GM06990 (cell line): ENCODE data around the gene PLCB2.

Experiments used
- DNase-seq: peaks from one replicate; pipeline ENCODE4 v3.0.0-alpha.2; 2011; ENCODE audit not compliant: insufficient read length; ENCODE audit errors: extremely low read depth
- H3K27me3 ChIP-seq: replicated peaks from 2 replicates; pipeline ENCODE4 v1.6.0; 2011; ENCODE audit warnings: low read length; ENCODE audit not compliant: control insufficient read depth, insufficient read depth
- H3K36me3 ChIP-seq: 2 replicates; pipeline ENCODE4 v1.5.1; 2011; ENCODE audit warnings: low read length; ENCODE audit not compliant: control insufficient read depth, insufficient read depth
- H3K4me3 ChIP-seq: replicated peaks from 2 replicates; pipeline ENCODE4 v1.5.1; 2011; ENCODE audit warnings: low read depth, mild to moderate bottlenecking, control low read depth, low read length
- CTCF ChIP-seq: IDR thresholded peaks from 2 replicates; pipeline ENCODE4 v1.5.1; 2011; ENCODE audit warnings: low read length, control low read depth, mild to moderate bottlenecking, inconsistent platforms; ENCODE audit not compliant: insufficient read depth, poor library complexity, severe bottlenecking

The PLCB2 gene

DNA sequence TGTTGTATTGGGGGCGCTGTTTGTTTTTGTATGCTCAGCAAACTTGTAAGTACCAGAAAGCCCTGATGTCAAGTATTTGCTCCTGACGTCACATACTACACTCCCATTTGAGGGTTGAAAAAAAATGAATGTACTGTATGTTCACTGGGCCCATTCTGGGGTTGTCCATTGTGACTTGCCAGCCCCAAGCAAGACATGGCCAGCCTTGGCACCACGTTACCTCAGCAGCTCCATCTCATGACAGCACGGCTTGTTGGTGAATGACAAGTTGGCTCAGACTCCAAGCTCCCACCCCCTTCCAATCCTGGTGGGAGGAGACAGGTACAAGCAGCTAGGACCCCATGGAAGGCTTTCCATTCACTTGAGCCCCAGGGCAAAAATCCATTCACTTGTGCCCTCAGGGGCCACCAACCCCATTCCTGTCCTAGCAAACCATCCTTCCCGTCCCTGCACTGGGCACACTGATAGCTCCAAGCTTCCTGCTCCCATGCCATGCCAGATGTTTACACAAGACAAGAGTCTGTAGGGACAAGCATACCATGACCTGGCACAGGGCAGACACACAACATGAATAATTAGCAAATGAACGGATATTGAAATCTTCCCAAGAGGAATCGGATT is 44.7 kb upstream of the PLCB2 start:
- TF ChIP-seq CTCF: no peak
- no peak overlapping the region for H3K4me3 ChIP-seq
- peaks cover 2% of the 10 kb centered on the region; the same call in 1 of the 2 replicates for H3K27me3 ChIP-seq
- no peaks in the 10 kb centered on the region for H3K36me3 ChIP-seq
- no peak for DNase-seq

DNA sequence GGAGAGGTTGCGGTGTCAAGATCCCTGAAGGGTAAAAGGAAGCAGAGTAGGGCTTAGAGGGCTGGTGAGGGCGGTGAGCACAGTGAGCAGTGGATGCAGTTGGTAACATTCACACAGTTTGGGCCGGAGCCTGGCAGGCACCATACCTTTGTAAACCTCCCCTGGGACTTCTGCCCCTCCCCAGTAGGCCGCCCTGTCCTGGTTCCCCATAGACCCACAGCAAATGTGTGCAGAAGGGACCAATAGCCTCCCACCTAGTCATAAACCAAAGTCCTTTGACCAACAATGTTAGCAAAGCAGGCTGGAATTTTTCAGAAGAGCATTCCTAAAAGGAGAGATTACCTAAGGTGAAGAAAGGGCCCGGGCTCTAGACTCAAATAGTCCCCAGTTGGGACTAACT is 41.4 kb upstream of the PLCB2 start:
- Histone ChIP-seq H3K4me3 (no peak overlapping the region), H3K36me3 (no peaks in the 10 kb centered on the region), H3K27me3 (0 out of 2 replicates have a peak, but pooled peaks cover 2% of the 10 kb centered on the region)
- no peak for TF ChIP-seq CTCF
- DNase-seq: no peak

DNA sequence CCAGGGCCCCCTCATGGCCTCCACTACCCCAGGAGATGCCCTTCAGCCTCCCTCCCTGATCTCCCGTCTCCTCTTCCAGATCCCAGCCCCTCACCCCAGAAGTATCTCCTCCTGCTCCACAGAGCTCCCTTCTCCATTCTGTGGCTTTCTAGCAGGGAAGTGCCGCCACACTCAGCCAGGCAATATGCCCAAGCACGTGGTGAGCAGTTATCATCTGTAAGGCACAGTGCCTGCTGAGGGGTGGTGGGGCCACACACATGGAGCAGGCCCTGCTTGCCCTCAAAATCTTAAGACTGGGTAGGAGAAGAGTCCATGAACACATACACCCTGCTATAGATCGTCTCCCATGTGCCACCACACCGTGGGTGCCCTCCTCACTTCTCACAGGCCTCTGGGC is 40.7 kb upstream of the PLCB2 start:
- H3K36me3 ChIP-seq: no peaks in the 10 kb centered on the region
- no peak overlapping the region for H3K4me3 ChIP-seq
- TF ChIP-seq CTCF: no peak
- DNase-seq: no peak
- H3K27me3 ChIP-seq: 0 out of 2 replicates have a peak, but pooled peaks cover 2% of the 10 kb centered on the region

GRCh38 chr15:40347559-40348473 is 40.1 kb upstream of the PLCB2 start:
- 0 out of 2 replicates have a peak, but pooled peaks cover 2% of the 10 kb centered on the region for H3K27me3 ChIP-seq

More at GRCh38 chr15:40347559-40348473, 40.1 kb upstream of the PLCB2 start:
- TF ChIP-seq CTCF: no peak
- Histone ChIP-seq H3K36me3 (no peaks in the 10 kb centered on the region), H3K4me3 (no peak overlapping the region)
- DNase-seq: no peak
